ENCODE results near the gene CDK14.

CDK14 gene

GRCh38 chr7:90747516-90747915 is 151.4 kb downstream of the CDK14 start:
- H3K9ac ChIP-seq (ENCODE audit: low read depth, low read length, poor library complexity, severe bottlenecking) = no peak overlapping the region
- H3K9me3 ChIP-seq (ENCODE audit: insufficient read depth, low read depth, low read length) = no peaks in the 10 kb centered on the region
- H3K4me3 ChIP-seq (ENCODE audit: low read length, poor library complexity, severe bottlenecking) = no peak overlapping the region
- no peak overlapping the region for H2AFZ ChIP-seq (ENCODE audit: low read length)
- no peaks in the 10 kb centered on the region for H3K27me3 ChIP-seq (ENCODE audit: insufficient read depth, low read length, poor library complexity, severe bottlenecking)
- H3K4me1 ChIP-seq (ENCODE audit: insufficient read depth, low read length, poor library complexity, severe bottlenecking) = no peaks in the 10 kb centered on the region
- no peaks in the 10 kb centered on the region for H3K9me2 ChIP-seq (replicated peaks; ENCODE audit: low read depth, low read length)
- no peak overlapping the region for H3K4me2 ChIP-seq (ENCODE audit: low read depth, low read length, poor library complexity, severe bottlenecking)
- no peaks in the 10 kb centered on the region for H3F3A ChIP-seq (ENCODE audit: low read depth)
- H3K36me3 ChIP-seq (ENCODE audit: insufficient read depth, low read length) = no peaks in the 10 kb centered on the region
- no peaks in the 10 kb centered on the region for H3K79me2 ChIP-seq (ENCODE audit: insufficient read depth, low read length)
- no peaks in the 10 kb centered on the region for H4K20me1 ChIP-seq (ENCODE audit: insufficient read depth, low read length, poor library complexity, severe bottlenecking)
- no peak for TF ChIP-seq CTCF (conservative IDR thresholded peaks at IDR 0.05; ENCODE audit: low read length)
- TF ChIP-seq EZH2phosphoT487 (IDR thresholded peaks at IDR 0.05; ENCODE audit: borderline replicate concordance) = no peak

GRCh38 chr7:90749262-90749661 is 153.1 kb downstream of the CDK14 start:
- no peak overlapping the region for H3K4me3 ChIP-seq (ENCODE audit: low read length, poor library complexity, severe bottlenecking)
- H3K36me3 ChIP-seq (ENCODE audit: insufficient read depth, low read length) = no peaks in the 10 kb centered on the region
- TF ChIP-seq CTCF (conservative IDR thresholded peaks at IDR 0.05; ENCODE audit: low read length) = no peak
- TF ChIP-seq EZH2phosphoT487 (IDR thresholded peaks at IDR 0.05; ENCODE audit: borderline replicate concordance) = no peak
- no peak overlapping the region for H2AFZ ChIP-seq (ENCODE audit: low read length)
- no peaks in the 10 kb centered on the region for H3K79me2 ChIP-seq (ENCODE audit: insufficient read depth, low read length)
- no peaks in the 10 kb centered on the region for H3K9me3 ChIP-seq (ENCODE audit: insufficient read depth, low read depth, low read length)
- H3K9me2 ChIP-seq (replicated peaks; ENCODE audit: low read depth, low read length) = no peaks in the 10 kb centered on the region
- no peaks in the 10 kb centered on the region for H3K27me3 ChIP-seq (ENCODE audit: insufficient read depth, low read length, poor library complexity, severe bottlenecking)
- no peaks in the 10 kb centered on the region for H3K4me1 ChIP-seq (ENCODE audit: insufficient read depth, low read length, poor library complexity, severe bottlenecking)
- no peak overlapping the region for H3K4me2 ChIP-seq (ENCODE audit: low read depth, low read length, poor library complexity, severe bottlenecking)
- H3K9ac ChIP-seq (ENCODE audit: low read depth, low read length, poor library complexity, severe bottlenecking) = no peak overlapping the region
- no peaks in the 10 kb centered on the region for H4K20me1 ChIP-seq (ENCODE audit: insufficient read depth, low read length, poor library complexity, severe bottlenecking)
- no peaks in the 10 kb centered on the region for H3F3A ChIP-seq (ENCODE audit: low read depth)

GRCh38 chr7:90749774-90750173 is 153.7 kb downstream of the CDK14 start:
- H3K79me2 ChIP-seq (ENCODE audit: insufficient read depth, low read length) = no peaks in the 10 kb centered on the region
- TF ChIP-seq EZH2phosphoT487 (IDR thresholded peaks at IDR 0.05; ENCODE audit: borderline replicate concordance) (no peak), CTCF (conservative IDR thresholded peaks at IDR 0.05; ENCODE audit: low read length) (no peak)
- no peak overlapping the region for H3K4me3 ChIP-seq (ENCODE audit: low read length, poor library complexity, severe bottlenecking)
- H3K36me3 ChIP-seq (ENCODE audit: insufficient read depth, low read length) = no peaks in the 10 kb centered on the region
- H3K27me3 ChIP-seq (ENCODE audit: insufficient read depth, low read length, poor library complexity, severe bottlenecking) = no peaks in the 10 kb centered on the region
- H3K9ac ChIP-seq (ENCODE audit: low read depth, low read length, poor library complexity, severe bottlenecking) = no peak overlapping the region
- H3K4me2 ChIP-seq (ENCODE audit: low read depth, low read length, poor library complexity, severe bottlenecking) = no peak overlapping the region
- no peaks in the 10 kb centered on the region for H3K9me2 ChIP-seq (replicated peaks; ENCODE audit: low read depth, low read length)
- H3K4me1 ChIP-seq (ENCODE audit: insufficient read depth, low read length, poor library complexity, severe bottlenecking) = no peaks in the 10 kb centered on the region
- H2AFZ ChIP-seq (ENCODE audit: low read length) = no peak overlapping the region
- no peaks in the 10 kb centered on the region for H3F3A ChIP-seq (ENCODE audit: low read depth)
- no peaks in the 10 kb centered on the region for H3K9me3 ChIP-seq (ENCODE audit: insufficient read depth, low read depth, low read length)
- no peaks in the 10 kb centered on the region for H4K20me1 ChIP-seq (ENCODE audit: insufficient read depth, low read length, poor library complexity, severe bottlenecking)

Measured in Loucy (cell line).